NCI-H2227 (cell line): ENCODE measurements around the gene HMCN2.

Experiments
- DNase-seq: peaks from one replicate; lab custom pipeline; 2025; ENCODE audit not compliant: unreplicated experiment; lab: John Stamatoyannopoulos, UW

HMCN2 gene

DNA sequence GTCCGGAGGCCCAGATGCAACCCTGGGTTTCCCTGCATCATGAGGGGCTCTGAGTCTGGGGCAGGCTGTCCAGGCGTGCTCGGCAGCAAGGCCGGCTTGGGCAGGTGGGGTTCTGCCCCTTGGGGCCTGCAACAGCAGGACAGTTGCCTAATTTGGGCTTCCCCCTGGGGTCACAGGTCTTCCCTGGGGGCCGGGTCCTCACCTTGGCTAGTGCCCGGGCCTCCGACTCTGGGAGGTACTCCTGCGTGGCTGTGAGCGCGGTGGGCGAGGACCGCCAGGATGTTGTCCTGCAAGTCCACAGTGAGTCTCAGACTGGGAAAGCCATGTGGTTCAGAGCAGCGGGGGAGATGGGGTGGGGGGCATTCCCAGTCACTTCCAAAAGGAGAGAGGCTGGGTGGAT lies 97.1 kb downstream of the HMCN2 start:
- no peak for DNase-seq

DNA sequence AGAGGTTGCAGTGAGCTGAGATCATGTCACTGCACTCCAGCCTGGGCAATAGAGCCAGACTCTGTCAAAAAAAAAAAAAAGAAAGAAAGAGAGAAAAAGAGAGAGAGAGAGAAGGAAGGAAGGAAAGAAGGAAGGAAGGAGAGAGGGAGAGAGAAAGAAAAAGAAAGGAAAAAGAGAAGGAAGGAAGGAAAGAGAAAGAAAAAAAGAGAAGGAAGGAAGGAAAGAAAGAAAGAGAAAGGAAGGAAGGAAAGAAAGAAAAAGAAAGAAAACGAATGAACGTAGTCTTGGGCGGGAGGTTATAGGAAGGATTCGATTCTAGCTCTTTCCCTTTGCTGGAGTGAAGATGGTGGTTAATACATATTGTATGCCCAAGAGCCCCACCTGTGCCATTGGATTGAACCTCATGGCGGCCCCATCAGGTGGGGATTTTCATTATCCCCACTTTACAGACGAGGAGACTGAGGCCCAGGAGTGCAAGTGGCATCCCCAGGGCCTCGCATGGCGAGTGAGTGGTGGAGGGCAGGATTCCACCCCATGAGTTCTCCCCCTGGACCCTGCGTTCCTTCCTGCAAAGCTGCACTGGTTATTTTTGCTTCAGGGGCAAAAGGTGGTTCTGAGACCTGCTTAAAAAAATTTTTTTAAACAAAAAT lies 98.3 kb downstream of the HMCN2 start:
- no peak for DNase-seq

DNA sequence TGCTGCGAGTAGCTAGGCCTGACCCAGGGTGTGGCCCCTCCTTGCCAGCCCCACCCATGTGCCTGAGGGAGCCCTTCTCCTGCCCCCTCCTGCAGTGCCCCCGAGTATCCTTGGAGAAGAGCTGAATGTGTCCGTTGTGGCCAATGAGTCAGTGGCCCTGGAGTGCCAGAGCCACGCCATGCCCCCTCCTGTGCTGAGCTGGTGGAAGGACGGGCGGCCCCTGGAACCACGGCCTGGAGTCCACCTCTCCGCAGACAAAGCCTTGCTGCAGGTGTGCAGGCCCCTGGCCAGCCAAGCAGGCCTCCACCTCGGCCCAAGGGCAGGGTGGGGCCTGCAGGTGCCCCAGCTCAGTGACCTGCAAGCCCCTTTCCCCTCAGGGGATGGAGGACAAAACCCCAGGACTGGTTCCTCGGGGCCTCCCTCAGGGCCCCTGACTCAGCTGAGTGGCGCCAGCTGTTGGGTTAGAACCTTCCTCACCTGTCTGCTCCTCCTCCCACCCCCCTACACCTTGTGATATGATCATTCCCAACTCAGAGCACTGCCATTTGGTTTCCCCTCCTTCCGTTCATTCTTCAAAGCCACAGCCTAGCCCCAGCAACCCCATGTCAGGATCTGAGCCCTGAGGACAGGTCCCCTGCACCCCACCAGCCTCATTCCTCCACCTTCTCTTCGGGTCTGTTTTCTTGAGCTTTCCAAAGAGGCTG lies 99.2 kb downstream of the HMCN2 start:
- no peak for DNase-seq

DNA sequence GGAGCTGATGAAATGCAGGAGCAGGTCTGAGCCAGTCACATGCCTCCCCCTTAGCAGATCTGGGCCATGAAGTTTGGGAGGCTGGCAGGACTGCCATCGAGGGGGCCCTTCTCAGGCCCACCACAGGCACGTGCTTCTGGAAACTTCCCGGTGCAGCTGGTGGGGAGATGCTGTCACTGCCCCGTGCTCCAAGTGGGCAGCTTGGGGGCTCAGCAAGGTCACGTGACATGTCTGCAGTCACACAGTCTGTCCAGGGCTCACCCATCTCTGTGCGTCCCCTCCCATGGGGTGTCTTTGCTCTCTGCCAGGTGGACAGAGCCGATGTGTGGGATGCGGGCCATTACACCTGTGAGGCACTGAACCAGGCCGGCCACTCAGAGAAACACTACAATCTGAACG lies 99.8 kb downstream of the HMCN2 start:
- DNase-seq = no peak

DNA sequence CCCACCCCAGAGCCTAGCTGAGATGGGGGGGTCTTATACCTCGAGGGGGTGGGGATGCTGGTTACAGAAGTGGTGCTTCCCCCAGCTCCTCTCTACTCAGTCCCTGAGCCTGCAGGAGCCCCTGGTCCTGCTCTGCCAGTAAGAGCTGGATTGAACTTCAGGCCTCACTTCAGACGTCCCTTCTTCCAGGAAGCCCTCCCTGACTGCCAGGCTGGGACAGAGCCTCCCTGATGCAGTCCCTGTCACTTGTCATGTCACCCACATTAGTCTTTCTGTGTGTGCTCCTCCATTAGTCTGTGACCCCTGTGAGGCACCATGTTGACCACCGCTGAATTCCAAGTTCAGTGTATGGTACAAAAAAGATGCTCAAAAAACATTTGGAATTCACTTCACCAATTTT lies 100.5 kb downstream of the HMCN2 start:
- DNase-seq = no peak

DNA sequence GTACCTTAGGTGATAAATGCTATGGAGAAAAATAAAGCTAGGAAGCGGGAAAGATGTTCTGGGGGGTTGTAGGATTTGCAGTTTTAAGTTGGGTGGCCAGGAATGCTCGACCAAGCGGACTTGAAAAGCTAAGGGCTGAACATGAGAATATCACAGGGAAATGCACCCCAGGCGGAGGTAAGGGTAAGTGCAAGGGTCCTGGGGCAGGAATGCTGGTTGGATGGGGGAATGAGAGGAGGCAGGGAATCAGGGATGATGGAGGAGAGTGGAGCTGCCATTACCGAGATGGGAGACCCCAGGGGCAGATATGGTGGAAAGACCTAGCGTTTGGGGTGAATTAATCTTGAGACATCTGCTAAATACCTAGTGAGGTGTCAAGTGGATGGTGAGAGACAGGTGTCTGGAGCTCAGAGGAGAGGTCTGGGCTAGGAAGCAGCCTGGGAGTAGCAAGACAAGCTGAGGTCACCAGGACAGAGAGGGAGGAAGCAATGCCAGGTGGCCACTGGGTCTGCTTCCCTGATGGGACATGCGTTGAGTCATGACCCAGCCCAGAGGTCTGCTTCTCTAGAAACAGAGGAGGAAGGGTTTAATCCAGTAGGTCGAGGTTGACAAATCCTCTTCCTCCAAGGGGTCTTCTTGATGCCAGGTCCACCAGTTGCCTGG lies 101.5 kb downstream of the HMCN2 start:
- no peak for DNase-seq

DNA sequence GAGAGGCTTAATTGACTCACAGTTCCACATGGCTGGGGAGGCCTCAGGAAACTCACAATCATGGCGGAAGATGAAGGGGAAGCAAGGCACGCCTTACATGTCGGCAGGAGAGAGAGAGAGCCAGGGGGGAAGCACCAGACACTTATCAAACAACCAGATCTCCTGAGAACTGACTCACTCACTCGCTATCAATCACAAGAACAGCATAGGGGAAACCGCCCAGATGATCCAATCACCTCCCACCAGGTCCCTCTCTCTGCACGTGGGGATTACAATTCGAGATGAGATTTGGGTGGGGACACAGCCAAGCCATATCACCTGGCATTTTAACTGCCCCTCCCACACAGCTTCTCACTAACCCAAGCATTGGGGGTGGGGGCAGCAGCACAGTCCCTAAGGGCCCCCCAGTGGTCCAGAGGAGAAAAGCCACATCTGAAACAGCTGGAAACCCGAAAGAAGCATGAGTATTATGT lies 103.1 kb downstream of the HMCN2 start:
- DNase-seq = no peak

DNA sequence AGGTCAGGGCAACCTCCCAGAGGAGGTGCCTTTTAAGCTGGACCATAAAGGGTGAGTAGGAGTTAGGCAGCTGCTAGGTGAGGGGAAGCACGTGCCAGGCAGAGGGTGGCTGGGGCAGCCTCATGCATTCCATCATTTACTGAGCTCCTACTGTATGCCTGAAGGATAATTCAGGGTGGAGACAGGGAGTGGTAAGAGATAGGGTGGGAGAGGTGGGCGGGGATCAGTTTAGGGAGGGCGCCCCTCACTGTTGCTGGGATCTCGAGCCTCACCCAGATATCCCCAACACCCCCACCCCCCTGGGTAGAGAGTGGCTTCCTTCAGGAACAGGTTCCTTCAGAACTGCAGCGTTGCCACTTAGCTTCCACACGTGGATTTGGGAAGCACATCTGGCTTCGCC lies 104.7 kb downstream of the HMCN2 start:
- no peak for DNase-seq

DNA sequence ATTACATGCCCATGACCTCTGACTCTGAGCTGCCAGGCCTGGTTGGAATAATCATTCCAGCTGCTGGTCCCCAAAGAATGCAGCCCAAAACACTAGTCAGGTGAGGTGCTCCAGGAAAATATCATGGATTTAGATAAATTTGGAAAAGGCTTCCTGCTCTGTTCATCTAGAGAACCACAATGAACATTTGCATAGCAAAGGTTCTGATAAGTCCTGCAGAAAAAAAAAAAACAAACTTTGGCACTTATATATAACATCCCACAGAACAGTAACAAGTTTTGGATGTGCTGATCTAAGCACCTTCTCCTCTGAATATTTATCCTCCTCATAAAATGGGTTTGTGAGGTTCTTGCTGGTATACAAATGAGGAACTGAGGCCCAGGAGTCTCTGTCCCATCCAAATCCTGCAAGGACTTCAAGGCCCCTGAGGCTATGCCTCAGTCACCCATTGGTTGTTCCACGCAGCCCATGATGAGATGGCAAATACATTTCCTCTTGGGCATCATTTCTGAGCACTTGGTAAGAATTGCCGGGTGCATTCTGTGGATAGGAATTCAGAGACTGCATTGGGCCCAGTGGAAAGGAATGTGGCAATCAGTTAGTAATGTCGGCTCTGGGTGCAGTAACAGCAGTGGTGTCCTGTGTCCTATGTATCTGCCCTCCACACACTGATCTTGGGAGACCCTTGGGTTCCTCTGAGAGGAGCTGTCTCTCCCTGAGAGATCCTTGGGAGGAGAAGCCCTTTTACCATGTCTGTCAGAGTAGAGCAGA lies 105.8 kb downstream of the HMCN2 start:
- no peak for DNase-seq

DNA sequence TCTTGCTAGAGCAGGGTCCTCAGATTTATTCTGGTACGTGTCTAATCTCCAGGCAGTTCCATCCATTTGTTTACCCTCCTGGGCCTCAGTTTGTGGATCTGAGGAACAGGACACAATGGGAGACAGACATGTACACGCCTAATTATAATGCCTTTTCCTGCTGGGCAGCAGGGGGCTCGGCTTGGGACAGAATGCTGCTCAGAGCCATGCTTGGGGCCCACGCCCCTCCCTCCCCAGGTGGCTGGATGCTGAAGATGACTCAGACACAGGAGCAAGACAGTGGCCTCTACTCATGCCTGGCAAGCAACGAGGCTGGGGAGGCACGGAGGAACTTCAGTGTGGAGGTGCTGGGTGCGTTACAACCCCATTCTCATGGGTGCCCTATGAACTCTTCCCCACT lies 106.5 kb downstream of the HMCN2 start:
- DNase-seq = no peak

DNA sequence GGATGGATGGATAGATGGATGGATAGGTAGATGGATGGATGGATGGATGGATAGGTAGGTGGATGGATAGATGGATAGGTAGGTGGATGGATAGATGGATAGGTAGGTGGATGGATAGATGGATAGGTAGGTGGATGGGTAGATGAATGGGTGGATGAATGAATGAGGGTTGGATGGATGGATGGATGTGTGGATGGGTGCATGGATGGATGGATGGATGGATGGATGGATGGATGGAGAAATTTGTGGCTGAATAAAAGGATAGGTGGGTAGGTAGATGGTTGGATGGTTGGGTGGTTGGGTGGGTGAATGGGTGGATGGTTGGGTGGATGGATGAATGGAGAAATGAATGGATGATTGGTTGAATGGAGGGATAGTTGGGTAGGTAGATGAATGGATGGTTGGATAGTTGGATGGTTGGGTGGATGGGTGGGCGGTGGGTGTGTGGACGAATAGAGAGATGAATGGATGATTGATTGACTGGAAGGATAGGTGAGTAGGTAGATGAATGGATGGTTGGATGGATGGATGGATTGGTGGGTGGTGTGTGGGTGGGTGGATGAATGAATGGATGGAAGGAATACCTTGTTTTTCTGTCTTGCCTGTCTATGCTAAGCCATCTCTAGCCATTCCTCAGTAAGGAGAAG lies 108.2 kb downstream of the HMCN2 start:
- DNase-seq = no peak

DNA sequence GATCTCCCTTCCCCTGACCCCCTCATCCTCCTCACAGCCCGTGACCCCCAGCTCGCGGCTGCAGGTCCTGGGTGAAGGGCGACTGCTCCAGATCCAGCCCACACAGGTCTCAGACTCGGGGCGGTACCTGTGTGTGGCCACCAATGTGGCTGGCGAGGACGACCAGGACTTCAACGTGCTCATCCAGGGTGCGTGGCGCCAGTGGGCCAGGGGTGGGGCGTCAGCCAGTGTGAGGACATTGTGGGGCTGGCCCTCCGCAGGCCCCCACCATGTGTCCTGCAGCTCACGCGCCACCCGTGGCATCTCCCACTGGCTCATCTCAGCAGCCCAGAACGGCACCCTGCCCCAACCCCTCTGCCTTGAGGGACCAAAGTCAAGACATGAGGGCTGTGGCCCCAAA lies 112.1 kb downstream of the HMCN2 start:
- DNase-seq = no peak

DNA sequence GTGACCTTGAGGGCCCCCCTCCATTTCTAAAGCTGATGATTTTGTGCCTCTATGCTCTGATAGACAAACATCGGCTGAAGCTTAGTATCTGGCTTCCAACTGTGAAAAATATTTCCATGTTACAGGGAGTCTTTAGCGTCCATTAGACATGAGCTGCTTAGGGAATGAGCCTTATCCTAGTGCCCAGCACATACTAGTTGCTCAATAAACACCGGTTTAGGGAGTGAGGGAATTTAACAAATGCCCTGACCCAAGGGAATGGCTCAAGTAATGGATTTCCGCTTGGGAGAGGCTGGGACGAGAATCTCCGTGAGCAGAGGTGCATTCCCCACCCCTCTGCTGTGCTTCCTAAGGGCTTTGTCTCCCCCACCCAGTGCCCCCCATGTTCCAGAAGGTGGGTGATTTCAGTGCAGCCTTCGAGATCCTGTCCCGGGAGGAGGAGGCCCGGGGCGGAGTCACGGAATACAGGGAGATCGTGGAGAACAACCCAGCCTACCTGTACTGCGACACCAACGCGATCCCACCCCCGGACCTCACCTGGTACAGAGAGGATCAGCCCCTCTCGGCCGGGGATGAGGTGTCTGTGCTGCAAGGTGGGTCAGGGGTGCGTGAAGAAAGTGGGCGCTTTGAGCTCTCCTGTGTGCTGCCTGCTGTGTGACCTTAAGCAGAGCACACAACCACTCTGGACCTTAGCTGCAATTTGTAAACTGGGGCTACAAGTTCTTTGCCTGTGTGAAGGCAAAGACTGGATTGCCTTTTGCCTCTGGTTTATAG lies 113.5 kb downstream of the HMCN2 start:
- DNase-seq = no peak

DNA sequence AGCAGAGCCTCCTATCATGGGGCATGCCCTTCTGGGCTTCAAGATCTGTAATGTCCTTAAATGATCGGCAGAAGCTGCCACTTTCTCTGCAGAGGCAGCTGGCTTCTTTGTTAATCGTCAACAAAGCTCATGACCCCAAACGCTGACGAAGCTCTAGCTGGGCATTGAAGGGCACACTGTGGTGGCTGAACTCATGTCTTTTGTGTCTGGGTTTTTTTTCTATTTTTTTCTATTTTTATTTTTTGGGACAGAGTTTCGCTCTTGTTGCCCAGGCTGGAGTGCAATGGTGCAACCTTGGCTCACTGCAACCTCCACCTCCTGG lies 114.0 kb downstream of the HMCN2 start:
- DNase-seq = no peak

DNA sequence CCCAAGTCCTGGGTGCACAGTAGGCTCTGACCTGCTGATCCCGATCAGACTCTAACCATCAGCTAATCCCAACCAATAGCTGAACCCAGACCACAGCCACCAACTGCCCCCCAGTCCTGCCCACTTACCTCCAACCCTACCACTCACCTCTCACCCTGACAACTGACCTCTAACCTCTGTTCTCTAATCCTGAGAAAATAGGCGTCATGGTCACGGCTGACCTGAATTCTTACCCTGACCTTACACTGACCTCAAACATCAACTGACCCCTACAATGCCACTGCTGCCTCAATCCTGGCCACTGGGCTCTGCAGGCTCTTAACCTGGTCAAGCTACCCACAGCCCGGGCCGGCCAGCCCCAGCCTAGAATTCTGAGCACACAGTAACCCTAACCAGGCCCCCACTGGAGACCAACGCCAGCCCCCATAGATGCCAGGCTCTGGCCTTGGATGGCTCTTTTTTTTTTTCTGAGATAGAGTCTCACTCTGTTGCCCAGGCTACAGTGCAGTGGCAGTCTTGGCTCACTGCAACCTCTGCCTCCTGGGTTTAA lies 115.4 kb downstream of the HMCN2 start:
- no peak for DNase-seq

DNA sequence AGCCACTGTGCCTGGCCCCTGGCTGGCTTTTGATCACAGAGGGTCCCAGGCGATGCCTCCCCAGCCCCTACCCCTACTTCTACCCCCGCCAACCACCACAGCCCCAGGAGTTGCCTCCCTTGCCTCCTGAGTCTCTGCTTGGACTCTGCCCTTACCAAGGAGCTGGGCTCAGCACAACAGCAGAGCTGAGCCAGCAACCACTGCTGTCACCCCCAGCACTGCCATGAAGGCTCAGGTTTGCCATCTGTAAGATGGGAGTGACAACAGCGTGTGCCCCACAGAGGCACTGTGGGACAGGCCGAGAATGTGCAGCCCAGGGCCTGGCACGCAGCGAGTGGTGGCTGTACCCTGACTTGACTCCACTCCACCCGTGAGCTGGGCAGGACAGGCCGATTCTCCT lies 116.1 kb downstream of the HMCN2 start:
- no peak for DNase-seq

DNA sequence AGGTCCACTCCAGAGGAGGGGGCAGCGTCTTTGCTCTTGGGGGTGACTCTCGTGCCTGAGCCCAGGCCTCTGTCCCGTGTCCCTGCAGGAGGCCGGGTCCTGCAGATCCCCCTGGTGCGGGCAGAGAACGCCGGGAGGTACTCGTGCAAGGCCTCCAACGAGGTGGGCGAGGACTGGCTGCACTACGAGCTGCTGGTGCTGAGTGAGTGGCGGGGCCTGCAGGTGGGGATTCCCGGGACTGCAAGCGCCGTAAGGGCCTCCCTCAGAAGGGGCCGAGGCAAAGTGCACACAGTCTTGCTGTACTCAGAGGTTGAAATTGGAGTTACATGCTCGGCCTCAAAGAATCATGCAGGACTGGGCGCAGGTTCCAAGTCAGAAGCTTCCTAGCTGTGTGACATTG lies 116.5 kb downstream of the HMCN2 start:
- DNase-seq = no peak

DNA sequence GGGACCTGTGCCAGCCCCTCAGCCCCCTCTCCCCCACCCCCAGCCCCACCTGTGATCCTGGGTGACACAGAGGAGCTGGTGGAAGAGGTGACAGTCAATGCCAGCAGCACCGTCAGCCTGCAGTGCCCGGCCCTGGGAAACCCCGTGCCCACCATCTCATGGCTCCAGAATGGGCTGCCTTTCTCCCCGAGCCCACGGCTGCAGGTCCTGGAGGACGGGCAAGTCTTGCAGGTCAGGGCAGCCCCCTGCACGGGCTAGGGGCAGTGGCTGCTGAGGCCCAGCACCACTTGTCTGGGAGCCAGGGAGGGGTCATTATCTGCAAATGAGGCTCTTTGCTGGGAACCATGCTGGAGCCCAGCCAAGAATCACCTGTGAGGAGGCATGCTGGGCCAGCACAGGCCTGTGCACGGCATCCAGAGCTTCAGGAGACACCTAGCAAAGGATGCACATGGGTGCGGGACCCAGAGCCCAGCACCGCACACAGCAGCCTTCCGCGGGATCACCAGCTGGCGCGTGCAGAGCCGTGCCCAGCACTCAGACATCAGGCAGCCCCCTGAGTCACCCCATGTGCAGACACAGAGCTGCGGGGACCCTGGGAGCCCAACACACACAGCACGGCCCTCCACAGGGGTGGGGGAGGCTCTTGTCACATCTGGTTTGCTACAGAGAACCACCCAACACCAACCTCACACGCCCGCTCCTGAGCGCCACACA lies 117.2 kb downstream of the HMCN2 start:
- peak; percentile 15 for DNase-seq

DNA sequence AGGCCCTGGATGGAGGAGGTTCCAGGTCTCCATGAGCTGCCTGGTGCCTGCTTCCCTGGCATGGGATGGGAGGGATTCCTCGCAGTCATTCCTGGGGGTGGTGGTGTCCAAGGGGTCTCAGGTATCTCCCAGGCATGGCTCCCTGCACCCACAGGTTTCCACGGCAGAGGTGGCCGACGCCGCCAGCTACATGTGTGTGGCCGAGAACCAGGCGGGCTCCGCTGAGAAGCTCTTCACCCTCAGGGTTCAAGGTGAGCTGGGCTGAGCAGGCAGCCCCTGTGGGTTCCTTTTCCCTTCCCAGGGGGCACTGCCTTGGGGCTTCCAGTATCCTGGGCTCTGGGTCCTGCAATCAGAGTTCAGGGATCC lies 117.8 kb downstream of the HMCN2 start:
- DNase-seq = no peak
